H1 (cell line): ENCODE data around the gene OR1L8. TPM values are rescaled to one million over a fixed set of nuclear protein-coding genes. Genes with fewer than 3 reads are reported as not detected.

ENCODE experiments used
- ASH2L ChIP-seq: fragments of 200-600, 300-600 bp; sonication (generic); IDR thresholded peaks from one replicate; pipeline ENCODE4 v1.7.1; 2017; ENCODE audit warnings: low read length
- CTCF ChIP-seq, 3 experiments: IDR thresholded peaks; 1 replicate in 2 of 3; 2 replicates in 1 of 3; pipeline versions ENCODE4 v1.5.1 to v1.6.1; 2011; ENCODE audit warnings: low read length in 3 of 3, mild to moderate bottlenecking in 3 of 3, inconsistent platforms in 2 of 3, low read depth in 1 of 3, moderate library complexity in 1 of 3; ENCODE audit not compliant: insufficient read depth in 1 of 3; ENCODE audit errors: control extremely low read depth in 1 of 3
- RFX5 ChIP-seq: IDR thresholded peaks from 2 replicates; pipeline ENCODE4 v1.6.1; 2011; ENCODE audit warnings: low read depth, low read length, improper control_type of control experiment, borderline replicate concordance
- SP4 ChIP-seq: IDR thresholded peaks from 2 replicates; pipeline ENCODE4 v1.6.1; 2012; ENCODE audit warnings: low read length, inconsistent platforms
- YY1 ChIP-seq: IDR thresholded peaks from 2 replicates; pipeline ENCODE4 v1.6.1; 2011; ENCODE audit warnings: low read depth, mild to moderate bottlenecking, low read length
- polyA plus RNA-seq, 7 experiments: library from polyadenylated mRNA; depleted of rRNA in 3 of 7; stranded (reverse) in 5 of 7; unstranded in 2 of 7; fragments of >200 nt in 5 of 7; fragments of 200-250 nt in 2 of 7; gene quantifications; 1 replicate in 5 of 7; 2 replicates in 1 of 7; 4 replicates in 1 of 7; pipeline versions ENCODE4 v1.2.1 to v1.2.3, GENCODE V29; 2011 to 2013; ENCODE audit warnings: missing spikeins in 2 of 7, mixed read lengths in 2 of 7
- total RNA-seq: library from RNA; stranded (reverse); fragmentation: NEBNext Ultra II Directional; extraction: Animal tissue kit (Norgen Biotek cat#: 25700); gene quantifications from 2 replicates; pipeline ENCODE4 v1.2.1, GENCODE V29; 2021

Gene OR1L8
- total and polyA plus RNA-seq, 2 of the 8 experiments (the other 6 are each of a cell fraction or from before 2014, with no cell fraction given): not detected

GRCh38 chr9:122551371-122551770 is 31.8 kb downstream of the OR1L8 start (continued):
- no peak for TF ChIP-seq RFX5
- TF ChIP-seq SP4: no peak
- TF ChIP-seq CTCF (IDR thresholded peaks at IDR 0.05; ENCODE audit: control extremely low read depth in 1 of 3, insufficient read depth in 1 of 3, low read depth in 1 of 3, low read length in 3 of 3): no peak
- no peak for TF ChIP-seq YY1
- TF ChIP-seq ASH2L: no peak
